HCT116 (cell line): ENCODE data around the gene GLYATL3. TPM values are rescaled to one million over a fixed set of nuclear protein-coding genes. Genes with fewer than 3 reads are reported as not detected.
"Not testable (repeated sequence)": the region's sequence is repeated elsewhere in the genome, so short reads cannot be mapped to it uniquely, and the experiment has no call there.

Source experiments
- ATAC-seq: fragments of 200-7000 bp; cut with Tn5 transposase; 2 replicates; pipeline ENCODE4 v1.9.1; 2020; ENCODE audit warnings: mild to moderate bottlenecking, moderate library complexity
- BruUV-seq: library from RNA; stranded (reverse); fragments of 400-500 nt; replicated peaks from 2 replicates; lab custom pipeline; 2021; lab: Mats Ljungman, UMichigan
- CTCF ChIA-PET: fragments of 300-600 bp; sonication (Branson Sonifier 250); formaldehyde crosslinking; loops from one replicate; lab custom pipeline; 2021; ENCODE audit warnings: antibody characterized with exemption; lab: Charles Lee
- POLR2A ChIA-PET: fragments of 300-600, 350-600 bp; sonication (Branson Sonifier 250); formaldehyde crosslinking; loops from one replicate; lab custom pipeline; 2021; ENCODE audit warnings: antibody characterized with exemption; lab: Charles Lee
- RAD21 ChIA-PET, 2 experiments: fragments of 300-600 bp; sonication (Branson Sonifier 250); formaldehyde crosslinking; loops; one replicate each; lab custom pipeline; 2023; ENCODE audit warnings: low total read pairs in 2 of 2; ENCODE audit not compliant: uncharacterized antibody in 2 of 2, unreplicated experiment in 2 of 2, low non-redundant PET in 1 of 2; lab: Charles Lee
- DNase-seq: peaks from one replicate; pipeline ENCODE4 v3.0.0-alpha.2; 2010; ENCODE audit warnings: low read depth, low spot score
- H2AFZ ChIP-seq: fragments of 200-600 bp; shearing (Covaris generic), sonication (generic); 2 replicates; pipeline ENCODE4 v1.6.1; 2017; ENCODE audit warnings: low read depth, mixed run types, mixed read lengths, antibody characterized with exemption, low read length; ENCODE audit not compliant: poor library complexity, severe bottlenecking
- H3K27ac ChIP-seq: 2 replicates; pipeline ENCODE4 v1.5.1; 2012; ENCODE audit warnings: low read depth, low read length
- H3K27me3 ChIP-seq: fragments of 200-600 bp; sonication (generic); 2 replicates; pipeline ENCODE4 v1.6.1; 2016; ENCODE audit warnings: mixed run types, low read length, mixed read lengths; ENCODE audit not compliant: insufficient read depth
- H3K36me3 ChIP-seq, 2 experiments: fragments of 200-500 bp in 1 of 2; fragments of 200-600 bp in 1 of 2; sonication (Bioruptor generic) in 1 of 2; sonication (generic) in 1 of 2; 2 replicates each; pipeline versions ENCODE4 v1.5.1 to v1.6.1; 2014 to 2016; ENCODE audit warnings: low read length in 2 of 2, inconsistent platforms in 1 of 2, mixed read lengths in 1 of 2, mixed run types in 1 of 2; ENCODE audit not compliant: insufficient read depth in 2 of 2, control insufficient read depth in 1 of 2
- H3K4me1 ChIP-seq, 2 experiments: fragments of 200-600 bp in 1 of 2; sonication (generic) in 1 of 2; 2 replicates each; pipeline versions ENCODE4 v1.5.1 to v1.6.1; 2012 to 2017; ENCODE audit warnings: low read length in 2 of 2, inconsistent platforms in 1 of 2, mild to moderate bottlenecking in 1 of 2, mixed read lengths in 1 of 2, mixed run types in 1 of 2, moderate library complexity in 1 of 2; ENCODE audit not compliant: insufficient read depth in 2 of 2, control insufficient read depth in 1 of 2
- H3K4me2 ChIP-seq: fragments of 200-600 bp; sonication (generic); 2 replicates; pipeline ENCODE4 v1.6.1; 2017; ENCODE audit warnings: mixed run types, low read length, mixed read lengths
- H3K4me3 ChIP-seq, 2 experiments: fragments of 200-600 bp in 1 of 2; sonication (generic) in 1 of 2; replicated peaks in 1 of 2; 2 replicates each; pipeline ENCODE4 v1.5.1; 2011 to 2016; ENCODE audit warnings: low read length in 2 of 2, control low read depth in 1 of 2, low read depth in 1 of 2, mild to moderate bottlenecking in 1 of 2, mixed read lengths in 1 of 2, mixed run types in 1 of 2
- H3K79me2 ChIP-seq: fragments of 200-600 bp; sonication (generic); 2 replicates; pipeline ENCODE4 v1.6.1; 2017; ENCODE audit warnings: mild to moderate bottlenecking, mixed run types, low read length, moderate library complexity, mixed read lengths; ENCODE audit not compliant: insufficient read depth
- H3K9ac ChIP-seq: fragments of 200-600 bp; sonication (generic); 2 replicates; pipeline ENCODE4 v1.6.1; 2016; ENCODE audit warnings: low read length, mixed read lengths
- H3K9me2 ChIP-seq: fragments of 200-600 bp; sonication (generic), shearing (Covaris generic); 2 replicates; pipeline ENCODE4 v1.6.1; 2017; ENCODE audit warnings: mixed run types, mild to moderate bottlenecking, moderate library complexity; ENCODE audit not compliant: insufficient read depth
- H3K9me3 ChIP-seq, 2 experiments: fragments of 200-500 bp in 1 of 2; fragments of 200-600 bp in 1 of 2; sonication (Bioruptor generic) in 1 of 2; sonication (generic) in 1 of 2; 2 replicates each; pipeline ENCODE4 v1.6.1; 2014 to 2017; ENCODE audit warnings: low read length in 2 of 2, mixed read lengths in 2 of 2, inconsistent platforms in 1 of 2, low read depth in 1 of 2, mild to moderate bottlenecking in 1 of 2, mixed run types in 1 of 2, moderate library complexity in 1 of 2; ENCODE audit not compliant: control insufficient read depth in 1 of 2, insufficient read depth in 1 of 2
- H4K20me1 ChIP-seq: fragments of 200-600 bp; sonication (generic), shearing (Covaris generic); 2 replicates; pipeline ENCODE4 v1.6.1; 2017; ENCODE audit warnings: mixed run types, mild to moderate bottlenecking, moderate library complexity; ENCODE audit not compliant: insufficient read depth
- ZNF274 ChIP-seq: fragments of 200-500 bp; sonication (Bioruptor generic); IDR thresholded peaks from 2 replicates; pipeline ENCODE4 v1.6.1; 2014; ENCODE audit warnings: mild to moderate bottlenecking, low read depth, low read length, inconsistent platforms
- intact Hi-C: fragments of 100-400 bp; cut with micrococcal nuclease; formaldehyde crosslinking; loops from 2 replicates; pipeline ENCODE4 v1.10.0; 2022
- total RNA-seq: library from RNA; stranded (reverse); gene quantifications from one replicate; pipeline ENCODE4 v1.2.1, GENCODE V29; 2021; ENCODE audit not compliant: unreplicated experiment

Gene GLYATL3
- total RNA-seq, 1 experiment from 2014 or later: not detected

GRCh38 chr6:49476564-49476963 lies 23.2 kb upstream of the GLYATL3 start:
- BruUV-seq, H3K36me3 ChIP-seq, DNase-seq, CTCF ChIA-PET, H3K9me3 ChIP-seq, H3K4me3 ChIP-seq, H3K27ac ChIP-seq, ATAC-seq, POLR2A ChIA-PET, RAD21 ChIA-PET, H3K4me1 ChIP-seq, H3K9ac ChIP-seq, H3K9me2 ChIP-seq, intact Hi-C loops, H3K27me3 ChIP-seq, H4K20me1 ChIP-seq, H3K4me2 ChIP-seq, H2AFZ ChIP-seq, H3K79me2 ChIP-seq: not testable (repeated sequence)

- Histone ChIP-seq H3K9ac (no peak overlapping the region), H3K9me3 (no peaks in the 10 kb centered on the region), H3K27me3 (no peaks in the 10 kb centered on the region), H3K4me1 (no peaks in the 10 kb centered on the region), H3K4me3 (no peak overlapping the region), H3K27ac (no peak overlapping the region), H4K20me1 (no peaks in the 10 kb centered on the region), H3K9me2 (no peaks in the 10 kb centered on the region), H3K36me3 (no peaks in the 10 kb centered on the region; a peak in 1 of 4 replicates), H3K79me2 (no peaks in the 10 kb centered on the region), H3K4me2 (no peak overlapping the region), H2AFZ (no peak overlapping the region)
- POLR2A ChIA-PET: no interaction called here
- intact Hi-C loops: no loop called here
- ATAC-seq (no peak), DNase-seq (no peak)
- TF ChIP-seq ZNF274: no peak
- no TSS peak for BruUV-seq
- RAD21 ChIA-PET: no interaction called here
- CTCF ChIA-PET: no interaction called here
Measured at GRCh38 chr6:49479308-49479970, 20.3 kb upstream of the GLYATL3 start.

- intact Hi-C loops, H3K9me3 ChIP-seq, H3K4me2 ChIP-seq, H2AFZ ChIP-seq, H3K4me1 ChIP-seq, H3K9ac ChIP-seq, DNase-seq, H3K79me2 ChIP-seq, ATAC-seq, H3K4me3 ChIP-seq, CTCF ChIA-PET, H3K27ac ChIP-seq, RAD21 ChIA-PET, POLR2A ChIA-PET, H4K20me1 ChIP-seq, H3K9me2 ChIP-seq, H3K36me3 ChIP-seq, H3K27me3 ChIP-seq, BruUV-seq: not testable (repeated sequence)
Measured at GRCh38 chr6:49481846-49482245, 17.9 kb upstream of the GLYATL3 start.

GRCh38 chr6:49483380-49483779 lies 16.3 kb upstream of the GLYATL3 start:
- intact Hi-C loops, ATAC-seq, POLR2A ChIA-PET, H3K27me3 ChIP-seq, H2AFZ ChIP-seq, H3K4me3 ChIP-seq, H3K27ac ChIP-seq, CTCF ChIA-PET, BruUV-seq, H3K79me2 ChIP-seq, RAD21 ChIA-PET, H3K9me3 ChIP-seq, H3K4me2 ChIP-seq, H3K9ac ChIP-seq, H3K4me1 ChIP-seq, DNase-seq, H3K9me2 ChIP-seq, H3K36me3 ChIP-seq, H4K20me1 ChIP-seq: not testable (repeated sequence)
